Tibial nerve (tissue), 4 donors: ENCODE results near the gene ALDH3A2. TPM values are rescaled to one million over a fixed set of nuclear protein-coding genes. Genes with fewer than 3 reads are reported as not detected.

Experiments used
- DNase-seq, 2 donors: peaks; one replicate each; pipeline ENCODE4 v3.0.0-alpha.2; 2019; ENCODE audit warnings: low spot score in 2 of 2
- H3K27ac ChIP-seq, 4 donors: fragments of 200-600 bp; sonication (generic) in 3 of 4; one replicate each; pipeline ENCODE4 v1.5.1; 2017 to 2019; ENCODE audit warnings: mild to moderate bottlenecking in 1 of 4
- H3K27me3 ChIP-seq, 2 donors: fragments of 200-600 bp; sonication (generic) in 1 of 2; one replicate each; pipeline versions ENCODE4 v1.5.1 to v1.6.0; 2017 to 2019
- H3K36me3 ChIP-seq, 3 donors: fragments of 200-600 bp; sonication (generic); one replicate each; pipeline ENCODE4 v1.5.1; 2018 to 2019
- H3K4me1 ChIP-seq, 4 donors: fragments of 200-600 bp; sonication (generic) in 3 of 4; one replicate each; pipeline ENCODE4 v1.5.1; 2017 to 2019
- H3K4me3 ChIP-seq, 4 donors: fragments of 200-600 bp; sonication (generic) in 3 of 4; one replicate each; pipeline ENCODE4 v1.5.1; 2017 to 2019; ENCODE audit warnings: mild to moderate bottlenecking in 1 of 4, moderate library complexity in 1 of 4
- H3K9me3 ChIP-seq, 4 donors: fragments of 200-600 bp; sonication (generic) in 3 of 4; one replicate each; pipeline ENCODE4 v1.5.1; 2017 to 2019
- CTCF ChIP-seq, 5 experiments: fragments of 200-600 bp in 3 of 5; fragments of 450-650 bp in 2 of 5; sonication (generic) in 3 of 5; IDR thresholded peaks; one replicate each; pipeline ENCODE4 v1.5.1; 2016 to 2019; ENCODE audit warnings: antibody characterized with exemption in 5 of 5, mild to moderate bottlenecking in 3 of 5, moderate library complexity in 2 of 5
- EP300 ChIP-seq, 2 donors: sonication (generic); formaldehyde crosslinking; IDR thresholded peaks; one replicate each; pipeline ENCODE4 v1.6.1; 2017; ENCODE audit warnings: antibody characterized with exemption in 2 of 2, mild to moderate bottlenecking in 1 of 2
- POLR2A ChIP-seq, 2 donors: fragments of 450-650 bp; IDR thresholded peaks; one replicate each; pipeline ENCODE4 v1.6.1; 2017; ENCODE audit warnings: antibody characterized with exemption in 2 of 2, mild to moderate bottlenecking in 2 of 2, moderate library complexity in 2 of 2
- WGBS, 2 donors: methylation state at CpG; one replicate each; pipeline ENCODE4 v1.1.5; 2018; 5-methylcytosine and 5-hydroxymethylcytosine counted together
- total RNA-seq, 4 donors: library from RNA; depleted of rRNA; stranded (reverse); fragments of >200 nt; gene quantifications; one replicate each; pipeline ENCODE4 v1.1.0, GENCODE V29; 2016

Gene ALDH3A2
- total RNA-seq, 4 donors from 2014 or later = 84.3 to 152 (median 105) TPM

GRCh38 chr17:19670908-19671307, 22.4 kb downstream of the ALDH3A2 start:
- 68 to 81% methylated on average over 2 of the region's 2 CpGs for WGBS, 2 donors
- no peak for TF ChIP-seq EP300 (IDR thresholded peaks at IDR 0.05)
- no peak for TF ChIP-seq CTCF (IDR thresholded peaks at IDR 0.05)
- no peak for TF ChIP-seq POLR2A (IDR thresholded peaks at IDR 0.05)
- Histone ChIP-seq H3K27me3 (no peaks in the 10 kb centered on the region), H3K27ac (peak overlapping the region in 3 of 4 donors; percentile 64 to 73 (median 68)), H3K36me3 (peaks cover 0 to 59% (median 0%) of the 10 kb centered on the region in 3 donors), H3K4me3 (no peak overlapping the region), H3K9me3 (no peaks in the 10 kb centered on the region), H3K4me1 (peaks cover 0 to 22% (median 12%) of the 10 kb centered on the region in 4 donors)
- DNase-seq = no peak

DNA sequence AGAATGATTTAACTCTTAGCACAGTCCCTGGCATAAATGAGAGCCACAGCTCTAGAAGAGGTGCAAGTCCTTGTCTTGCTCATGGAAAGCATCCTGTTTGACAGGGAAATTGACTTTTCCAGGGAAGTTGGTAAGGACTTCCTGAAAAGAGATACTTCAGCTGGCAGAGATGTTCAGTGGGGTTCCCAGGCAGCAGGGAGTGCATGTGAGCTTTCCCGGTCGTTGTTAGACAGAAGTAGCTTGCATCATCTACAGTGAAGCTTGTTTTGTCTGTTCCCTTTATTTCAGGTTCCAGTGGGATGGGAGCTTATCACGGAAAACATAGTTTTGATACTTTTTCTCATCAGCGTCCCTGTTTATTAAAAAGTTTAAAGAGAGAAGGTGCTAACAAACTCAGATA, 22.9 kb downstream of the ALDH3A2 start:
- WGBS, 2 donors = 65 to 74% methylated on average over 4 of the region's 4 CpGs
- peaks cover 0 to 22% (median 12%) of the 10 kb centered on the region in 4 donors for H3K4me1 ChIP-seq
- no peak for DNase-seq
- peak overlapping the region in 3 of 4 donors; percentile 64 to 73 (median 68) for H3K27ac ChIP-seq
- no peak overlapping the region for H3K4me3 ChIP-seq
- H3K27me3 ChIP-seq = no peaks in the 10 kb centered on the region
- TF ChIP-seq POLR2A (IDR thresholded peaks at IDR 0.05) (no peak), EP300 (IDR thresholded peaks at IDR 0.05) (no peak), CTCF (IDR thresholded peaks at IDR 0.05) (no peak)
- no peaks in the 10 kb centered on the region for H3K9me3 ChIP-seq
- H3K36me3 ChIP-seq = peaks cover 0 to 59% (median 0%) of the 10 kb centered on the region in 3 donors

- no peak overlapping the region for H3K4me3 ChIP-seq
- no peaks in the 10 kb centered on the region for H3K27me3 ChIP-seq
- TF ChIP-seq CTCF (IDR thresholded peaks at IDR 0.05) = peak in 3 of 5 experiments; percentile 20 to 32 (median 26)
- no peak for TF ChIP-seq POLR2A (IDR thresholded peaks at IDR 0.05)
- TF ChIP-seq EP300 (IDR thresholded peaks at IDR 0.05) = peak in 1 of 2 donors; percentile 19
- no peaks in the 10 kb centered on the region for H3K9me3 ChIP-seq
- peaks cover 0 to 62% (median 0%) of the 10 kb centered on the region in 3 donors for H3K36me3 ChIP-seq
- WGBS, 2 donors = 43% methylated on average over 5 of the region's 5 CpGs
- peak in 1 of 2 donors; percentile 51 for DNase-seq
- H3K4me1 ChIP-seq = peaks cover 0 to 22% (median 12%) of the 10 kb centered on the region in 4 donors
- peak overlapping the region; percentile 8 to 73 (median 66) for H3K27ac ChIP-seq
These were observed 23.6 kb downstream of the ALDH3A2 start for GRCh38 chr17:19672009-19672750.

- Histone ChIP-seq H3K27me3 (no peaks in the 10 kb centered on the region), H3K27ac (peak overlapping the region in 1 of 4 donors; percentile 73), H3K4me3 (no peak overlapping the region), H3K36me3 (peaks cover 0 to 66% (median 0%) of the 10 kb centered on the region in 3 donors), H3K4me1 (peaks cover 0 to 22% (median 12%) of the 10 kb centered on the region in 4 donors), H3K9me3 (no peaks in the 10 kb centered on the region)
- no peak for TF ChIP-seq POLR2A (IDR thresholded peaks at IDR 0.05)
- no peak for TF ChIP-seq CTCF (IDR thresholded peaks at IDR 0.05)
- no peak for TF ChIP-seq EP300 (IDR thresholded peaks at IDR 0.05)
- DNase-seq = no peak
- 93 to 99% methylated on average over 3 of the region's 3 CpGs for WGBS, 2 donors
These were observed 25.1 kb downstream of the ALDH3A2 start for GRCh38 chr17:19673623-19674022.

DNA sequence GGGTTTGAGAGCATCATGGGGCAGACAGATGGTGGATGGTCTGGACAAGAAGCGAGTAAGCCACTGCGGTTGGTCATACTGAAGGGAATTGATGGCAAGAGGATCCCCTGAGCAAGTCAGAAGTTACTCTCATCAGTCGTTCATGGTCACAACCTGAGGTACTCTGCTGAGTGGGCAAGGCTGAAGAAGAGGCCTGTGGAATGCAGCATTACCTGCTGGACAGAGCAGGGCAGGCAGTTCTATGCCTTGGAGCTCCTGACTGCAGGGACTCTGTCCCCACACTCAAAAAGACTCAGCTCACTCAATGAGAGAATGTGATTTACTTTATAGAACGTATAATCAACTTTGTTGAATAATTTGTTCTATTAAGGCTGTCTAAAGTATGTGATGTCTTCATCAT, 28.3 kb downstream of the ALDH3A2 start:
- Histone ChIP-seq H3K36me3 (peaks cover 0 to 62% (median 0%) of the 10 kb centered on the region in 3 donors), H3K27me3 (no peaks in the 10 kb centered on the region), H3K4me1 (peaks cover 0 to 16% (median 10%) of the 10 kb centered on the region in 4 donors), H3K9me3 (no peaks in the 10 kb centered on the region), H3K27ac (no peak overlapping the region), H3K4me3 (no peak overlapping the region)
- 88 to 93% methylated on average over 4 of the region's 4 CpGs for WGBS, 2 donors
- TF ChIP-seq CTCF (IDR thresholded peaks at IDR 0.05) (no peak), EP300 (IDR thresholded peaks at IDR 0.05) (no peak), POLR2A (IDR thresholded peaks at IDR 0.05) (no peak)
- no peak for DNase-seq
